Measurements from ENCODE around the gene SNX8. TPM values are rescaled to one million over a fixed set of nuclear protein-coding genes. Genes with fewer than 3 reads are reported as not detected.
A peak's percentile ranks its signal among the peaks of the same experiment; 100 is the strongest.

SNX8 gene
- total RNA-seq, 1 donor from 2014 or later: 8.3 TPM

DNA sequence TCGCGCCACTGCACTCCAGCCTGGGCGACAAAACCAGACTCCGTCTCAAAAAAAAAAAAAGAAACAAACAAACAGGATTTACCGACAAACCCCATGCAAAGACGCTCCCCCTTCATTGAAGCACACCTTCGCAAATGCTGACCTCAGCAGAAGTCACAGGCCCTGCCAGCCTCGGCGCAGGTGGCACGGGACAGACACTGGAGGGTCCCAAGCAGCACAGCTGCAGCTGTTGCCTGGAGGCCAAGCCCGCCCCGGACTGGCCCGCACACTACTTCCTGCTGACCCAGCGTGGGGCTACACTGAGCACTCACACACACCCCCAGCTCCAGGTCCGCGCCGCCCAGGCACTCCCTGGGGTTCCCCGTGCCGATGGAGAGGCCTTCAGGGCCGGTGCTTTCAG is 31.2 kb downstream of the SNX8 start:
- Histone ChIP-seq H3K27ac (no peak overlapping the region), H3K9me3 (no peaks in the 10 kb centered on the region), H3K36me3 (no peaks in the 10 kb centered on the region), H3K4me3 (no peak overlapping the region), H3K27me3 (no peaks in the 10 kb centered on the region), H3K4me1 (peaks cover 22% of the 10 kb centered on the region)
- TF ChIP-seq POLR2A (IDR thresholded peaks at IDR 0.05): no peak
- TF ChIP-seq POLR2AphosphoS5 (IDR thresholded peaks at IDR 0.05; ENCODE audit: insufficient read depth in 1 of 2, low read depth in 1 of 2): no peak
- TF ChIP-seq, protein P1, sequence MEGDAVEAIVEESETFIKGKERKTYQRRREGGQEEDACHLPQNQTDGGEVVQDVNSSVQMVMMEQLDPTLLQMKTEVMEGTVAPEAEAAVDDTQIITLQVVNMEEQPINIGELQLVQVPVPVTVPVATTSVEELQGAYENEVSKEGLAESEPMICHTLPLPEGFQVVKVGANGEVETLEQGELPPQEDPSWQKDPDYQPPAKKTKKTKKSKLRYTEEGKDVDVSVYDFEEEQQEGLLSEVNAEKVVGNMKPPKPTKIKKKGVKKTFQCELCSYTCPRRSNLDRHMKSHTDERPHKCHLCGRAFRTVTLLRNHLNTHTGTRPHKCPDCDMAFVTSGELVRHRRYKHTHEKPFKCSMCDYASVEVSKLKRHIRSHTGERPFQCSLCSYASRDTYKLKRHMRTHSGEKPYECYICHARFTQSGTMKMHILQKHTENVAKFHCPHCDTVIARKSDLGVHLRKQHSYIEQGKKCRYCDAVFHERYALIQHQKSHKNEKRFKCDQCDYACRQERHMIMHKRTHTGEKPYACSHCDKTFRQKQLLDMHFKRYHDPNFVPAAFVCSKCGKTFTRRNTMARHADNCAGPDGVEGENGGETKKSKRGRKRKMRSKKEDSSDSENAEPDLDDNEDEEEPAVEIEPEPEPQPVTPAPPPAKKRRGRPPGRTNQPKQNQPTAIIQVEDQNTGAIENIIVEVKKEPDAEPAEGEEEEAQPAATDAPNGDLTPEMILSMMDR (IDR thresholded peaks at IDR 0.05): no peak
- intact Hi-C loops (cut with DNase I): no loop called here
- no peak for DNase-seq (ENCODE audit: extremely low spot score in 2 of 2)

DNA sequence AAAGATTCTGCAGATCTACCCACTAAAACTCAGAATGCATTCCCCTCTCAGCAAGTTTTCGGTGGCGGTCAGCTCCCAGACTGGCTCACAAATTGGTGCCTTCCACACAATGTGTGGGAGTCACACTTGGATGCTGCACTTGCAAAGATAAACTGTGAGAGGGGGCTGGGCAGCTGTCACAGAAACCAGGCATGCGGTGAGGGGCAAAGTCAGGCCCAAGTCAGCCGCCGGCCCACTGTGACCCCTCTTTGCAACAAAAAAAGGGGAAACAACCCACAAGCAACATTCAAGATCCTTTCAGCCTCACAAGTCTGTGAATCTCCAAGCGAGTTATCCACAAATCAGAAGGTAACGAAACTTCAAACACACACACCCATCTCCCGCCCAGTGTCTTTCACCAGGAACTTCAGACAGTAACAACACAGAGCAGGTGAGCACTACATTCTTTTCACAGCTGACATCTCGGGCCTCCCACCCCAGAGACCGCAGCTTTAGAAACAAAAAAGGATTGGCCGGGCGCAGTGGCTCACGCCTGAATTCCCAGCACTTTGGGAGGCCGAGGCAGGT is 32.0 kb downstream of the SNX8 start:
- H3K4me3 ChIP-seq: no peak overlapping the region
- no peak for DNase-seq (ENCODE audit: extremely low spot score in 2 of 2)
- H3K9me3 ChIP-seq: no peaks in the 10 kb centered on the region
- H3K27me3 ChIP-seq: no peaks in the 10 kb centered on the region
- H3K27ac ChIP-seq: peak overlapping the region; percentile 77
- peaks cover 22% of the 10 kb centered on the region for H3K4me1 ChIP-seq
- intact Hi-C loops (cut with DNase I): no loop called here
- no peaks in the 10 kb centered on the region for H3K36me3 ChIP-seq
- TF ChIP-seq, protein P1 (IDR thresholded peaks at IDR 0.05): no peak
- TF ChIP-seq POLR2AphosphoS5 (IDR thresholded peaks at IDR 0.05; ENCODE audit: insufficient read depth in 1 of 2, low read depth in 1 of 2) (no peak), POLR2A (IDR thresholded peaks at IDR 0.05) (no peak)

DNA sequence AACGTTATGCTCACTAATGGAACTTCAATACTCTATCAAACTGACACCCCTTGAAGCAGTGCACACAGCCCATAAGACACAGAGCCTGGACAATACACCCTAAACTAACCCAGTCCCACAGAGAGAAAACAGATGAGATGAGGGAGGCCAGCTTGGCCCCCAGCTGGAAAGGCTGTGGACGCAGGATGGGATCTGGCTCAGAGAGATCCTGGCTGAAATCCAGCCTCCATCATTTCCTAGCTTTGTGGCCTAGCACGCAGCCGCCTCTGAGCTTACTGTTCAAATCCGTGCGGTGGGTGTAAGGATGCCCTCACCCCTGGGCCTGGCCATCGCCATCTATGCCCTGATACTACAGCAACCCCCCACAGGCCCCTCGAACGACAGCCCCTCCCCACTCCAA is 32.7 kb downstream of the SNX8 start:
- Histone ChIP-seq H3K9me3 (no peaks in the 10 kb centered on the region), H3K27ac (peak overlapping the region; percentile 77), H3K27me3 (no peaks in the 10 kb centered on the region), H3K4me3 (no peak overlapping the region), H3K36me3 (no peaks in the 10 kb centered on the region), H3K4me1 (peaks cover 22% of the 10 kb centered on the region)
- TF ChIP-seq POLR2AphosphoS5 (IDR thresholded peaks at IDR 0.05; ENCODE audit: insufficient read depth in 1 of 2, low read depth in 1 of 2): no peak
- no peak for TF ChIP-seq POLR2A (IDR thresholded peaks at IDR 0.05)
- TF ChIP-seq, protein P1 (IDR thresholded peaks at IDR 0.05): no peak
- no peak for DNase-seq (ENCODE audit: extremely low spot score in 2 of 2)
- intact Hi-C loops (cut with DNase I): no loop called here

DNA sequence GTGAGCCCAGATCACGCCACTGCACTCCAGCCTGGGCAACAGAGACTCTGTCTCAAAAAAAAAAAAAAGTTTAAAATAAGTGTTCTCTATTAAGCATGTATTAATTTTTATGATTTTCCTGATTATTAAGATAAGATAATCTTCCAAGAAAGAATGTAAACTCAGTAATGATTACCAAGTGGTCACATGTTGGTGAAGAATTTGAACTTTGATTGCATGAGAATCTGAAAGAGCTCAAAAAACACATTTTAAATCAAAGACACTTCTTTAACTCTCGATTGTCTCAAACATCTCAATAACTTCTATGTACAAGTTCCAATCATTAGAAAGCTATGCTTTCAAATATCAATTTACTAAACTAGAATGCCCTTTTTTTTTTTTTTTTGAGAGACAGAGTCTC is 33.8 kb downstream of the SNX8 start:
- H3K4me1 ChIP-seq: peaks cover 22% of the 10 kb centered on the region
- no peaks in the 10 kb centered on the region for H3K36me3 ChIP-seq
- H3K9me3 ChIP-seq: no peaks in the 10 kb centered on the region
- TF ChIP-seq POLR2AphosphoS5 (IDR thresholded peaks at IDR 0.05; ENCODE audit: insufficient read depth in 1 of 2, low read depth in 1 of 2) (no peak), POLR2A (IDR thresholded peaks at IDR 0.05) (no peak)
- TF ChIP-seq, protein P1 (IDR thresholded peaks at IDR 0.05): no peak
- no peak overlapping the region for H3K27ac ChIP-seq
- H3K4me3 ChIP-seq: no peak overlapping the region
- intact Hi-C loops (cut with DNase I): no loop called here
- no peak for DNase-seq (ENCODE audit: extremely low spot score in 2 of 2)
- H3K27me3 ChIP-seq: no peaks in the 10 kb centered on the region

DNA sequence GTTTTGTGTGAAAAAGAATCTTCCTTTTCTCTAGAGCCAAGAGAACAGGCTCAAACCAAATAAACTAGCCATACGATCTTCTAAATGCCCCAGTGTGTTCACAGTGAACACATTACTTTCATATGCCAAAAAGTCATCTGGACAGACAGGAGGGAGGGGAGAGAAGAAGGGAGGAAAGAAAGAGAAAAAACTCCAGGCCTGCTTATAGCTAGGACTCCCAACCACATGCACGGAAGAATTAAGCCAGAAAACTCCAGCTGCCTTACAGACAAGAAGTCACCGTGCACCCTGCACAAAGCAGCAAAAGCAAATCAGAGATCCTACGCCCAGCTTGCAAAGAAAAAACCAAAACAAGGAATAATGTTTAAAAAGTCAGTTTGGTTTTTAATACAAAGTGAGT is 34.3 kb downstream of the SNX8 start:
- H3K27ac ChIP-seq: peak overlapping the region; percentile 24

More for the DNA sequence above, 34.3 kb downstream of the SNX8 start:
- no peak overlapping the region for H3K4me3 ChIP-seq
- no peak for DNase-seq (ENCODE audit: extremely low spot score in 2 of 2)
- H3K27me3 ChIP-seq: no peaks in the 10 kb centered on the region
- H3K9me3 ChIP-seq: no peaks in the 10 kb centered on the region
- H3K36me3 ChIP-seq: no peaks in the 10 kb centered on the region
- TF ChIP-seq, protein P1 (IDR thresholded peaks at IDR 0.05): no peak
- TF ChIP-seq POLR2A (IDR thresholded peaks at IDR 0.05): no peak
- no peak for TF ChIP-seq POLR2AphosphoS5 (IDR thresholded peaks at IDR 0.05; ENCODE audit: insufficient read depth in 1 of 2, low read depth in 1 of 2)
- intact Hi-C loops (cut with DNase I): no loop called here
- peaks cover 22% of the 10 kb centered on the region for H3K4me1 ChIP-seq

Measured in vagina (tissue), 2 donors.